Stimulated activated CD8-positive, alpha-beta memory T cell treated with anti-CD3 and anti-CD28 coated beads, Interleukin-2, amount 100 ng/mL, for 1 hour (primary cell): ENCODE data around the gene OMP.

ENCODE experiments used
- DNase-seq, 2 donors: peaks; one replicate each; pipeline ENCODE4 v3.0.0-alpha.2; 2020; ENCODE audit warnings: low read depth in 2 of 2

OMP gene

DNA sequence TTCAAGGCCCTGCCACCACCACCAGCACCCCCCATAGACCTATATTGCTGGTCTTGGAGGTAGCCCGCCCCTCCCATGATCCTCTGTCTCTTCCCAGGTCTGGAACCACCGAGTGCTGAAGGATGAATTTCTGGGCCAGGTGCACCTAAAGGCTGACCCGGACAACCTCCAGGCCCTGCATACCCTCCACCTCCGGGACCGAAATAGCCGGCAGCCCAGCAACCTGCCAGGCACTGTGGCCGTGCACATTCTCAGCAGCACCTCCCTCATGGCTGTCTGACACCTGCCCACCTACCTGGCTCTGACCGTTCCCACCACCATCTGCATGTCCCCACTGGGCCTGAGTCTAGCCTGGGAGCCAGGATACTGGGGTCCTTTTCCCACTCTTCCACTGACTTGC lies 21.0 kb downstream of the OMP start:
- no peak for DNase-seq

DNA sequence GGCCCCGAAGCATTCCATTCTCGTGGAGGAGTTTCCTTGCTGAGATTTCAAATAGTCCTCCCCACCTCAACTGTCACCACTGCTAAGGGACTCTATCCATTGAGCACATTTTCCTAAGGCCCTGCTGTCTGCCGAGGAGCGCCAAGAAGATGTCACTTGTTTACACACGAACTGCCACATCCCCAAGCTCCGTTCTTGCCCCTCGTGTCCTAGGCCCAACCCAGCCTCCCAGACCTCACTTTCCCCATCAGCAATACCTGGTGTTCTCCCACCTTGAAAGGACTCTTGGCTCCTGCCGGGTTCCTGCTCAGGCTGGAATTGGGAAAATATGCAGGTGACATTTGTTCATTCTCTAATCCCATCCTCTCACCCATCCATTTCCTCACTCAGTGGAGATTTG lies 21.4 kb downstream of the OMP start:
- DNase-seq, result no peak

DNA sequence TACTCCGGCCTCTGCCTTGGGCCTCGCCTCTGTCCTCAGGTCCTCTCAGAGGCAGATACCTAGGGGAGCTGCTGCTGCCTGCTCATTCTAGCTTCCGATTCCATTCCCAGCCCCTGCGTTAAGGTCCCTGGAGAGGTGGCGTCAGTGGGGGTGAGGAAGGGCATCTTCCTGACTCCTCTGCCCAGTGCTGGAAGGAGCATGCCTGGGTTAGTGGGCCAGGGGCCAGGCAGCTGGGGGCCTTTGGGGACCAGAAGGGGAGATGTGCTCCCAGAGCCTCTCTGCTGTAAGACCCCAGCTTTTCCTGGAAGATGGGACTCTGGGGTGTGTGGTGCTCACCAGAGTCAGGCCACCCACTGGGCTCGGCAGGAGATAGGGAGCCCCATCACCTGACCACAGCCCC lies 21.8 kb downstream of the OMP start:
- DNase-seq, result no peak

DNA sequence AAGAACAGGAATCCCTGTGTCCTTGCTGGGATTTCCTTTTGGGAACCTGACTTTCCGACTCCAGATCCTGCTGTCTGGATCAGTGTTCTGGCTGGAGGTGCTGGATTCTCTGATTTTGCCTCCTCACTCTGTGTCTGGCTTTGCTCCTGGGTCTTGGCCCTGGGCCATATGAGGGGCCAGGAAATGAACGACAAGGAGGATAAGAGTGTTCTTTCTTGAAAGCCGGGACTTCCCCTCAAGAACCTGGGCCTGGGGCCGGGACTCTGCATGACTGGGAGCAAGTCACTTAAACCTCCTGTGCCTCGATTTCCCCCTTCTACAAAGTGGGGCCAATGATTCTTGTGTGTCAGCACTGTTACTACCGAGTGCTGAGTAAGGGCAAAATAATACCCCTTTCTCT lies 22.6 kb downstream of the OMP start:
- no peak for DNase-seq

DNA sequence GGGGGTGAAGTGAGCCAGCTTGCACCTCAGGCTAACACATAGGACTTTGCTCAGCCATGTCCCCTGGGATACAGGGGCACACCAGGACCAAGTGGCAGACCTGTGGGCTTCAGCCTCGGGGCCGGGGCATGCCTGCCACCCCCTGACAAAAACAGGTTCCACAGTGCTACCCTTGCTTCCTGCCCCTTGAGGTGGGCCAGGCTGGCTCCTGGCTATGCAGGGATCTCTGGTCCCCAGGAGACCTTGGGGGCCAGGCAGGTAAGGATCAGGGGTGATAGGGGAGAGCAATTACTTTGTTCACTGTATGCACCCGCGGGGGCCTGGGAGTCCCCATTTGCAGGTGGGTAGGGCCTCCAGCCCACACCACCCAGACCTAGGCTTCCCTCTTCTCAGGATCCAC lies 23.1 kb downstream of the OMP start:
- no peak for DNase-seq

DNA sequence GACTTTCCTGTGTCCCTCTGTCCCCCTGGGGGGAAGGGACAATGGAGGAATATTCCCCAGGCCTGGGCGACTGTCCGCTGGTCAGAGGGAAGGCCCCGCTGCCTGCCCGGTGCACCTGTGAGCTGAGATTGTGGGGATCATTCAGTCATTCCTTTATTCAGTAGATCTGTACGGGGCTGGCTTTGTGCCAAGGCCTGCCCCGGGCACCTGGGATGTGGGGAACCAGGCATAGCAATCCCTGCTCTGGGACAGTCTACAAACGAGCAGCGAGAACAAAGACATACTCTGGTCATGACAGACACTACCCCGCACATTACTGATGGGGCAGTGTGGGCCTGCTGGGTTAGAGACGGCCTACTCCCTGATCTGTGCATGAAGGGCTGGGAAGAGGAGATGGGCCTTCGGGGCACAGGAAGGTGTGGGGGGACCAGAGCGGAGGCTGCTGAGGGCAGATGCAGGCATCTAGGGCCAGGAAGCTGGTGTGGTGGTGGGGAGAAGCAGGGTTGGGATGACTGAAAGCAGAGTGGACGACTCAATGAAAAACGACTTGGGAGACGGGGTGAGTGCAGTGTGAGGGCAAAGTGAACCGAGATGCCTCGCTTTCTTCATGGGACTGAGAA lies 23.6 kb downstream of the OMP start:
- DNase-seq, result no peak

DNA sequence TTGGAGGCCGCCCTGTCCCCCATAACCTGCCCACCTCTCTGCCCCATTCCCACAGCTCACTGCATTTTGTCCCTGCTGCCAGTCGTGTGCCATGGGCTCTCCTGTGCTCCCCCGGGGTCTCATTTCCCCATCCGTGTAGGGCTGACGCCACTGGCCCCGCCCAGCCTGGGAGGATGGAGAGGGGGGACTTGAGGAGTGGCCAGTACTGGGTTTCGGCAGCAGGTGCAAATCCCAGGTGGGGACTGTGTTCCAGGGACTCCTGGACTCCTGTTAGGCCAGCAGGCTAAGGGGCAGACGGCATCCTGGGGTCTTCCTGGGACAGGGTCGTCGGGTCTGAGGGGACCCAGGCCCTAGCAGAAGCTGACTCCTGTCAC lies 24.2 kb downstream of the OMP start:
- DNase-seq, result no peak

DNA sequence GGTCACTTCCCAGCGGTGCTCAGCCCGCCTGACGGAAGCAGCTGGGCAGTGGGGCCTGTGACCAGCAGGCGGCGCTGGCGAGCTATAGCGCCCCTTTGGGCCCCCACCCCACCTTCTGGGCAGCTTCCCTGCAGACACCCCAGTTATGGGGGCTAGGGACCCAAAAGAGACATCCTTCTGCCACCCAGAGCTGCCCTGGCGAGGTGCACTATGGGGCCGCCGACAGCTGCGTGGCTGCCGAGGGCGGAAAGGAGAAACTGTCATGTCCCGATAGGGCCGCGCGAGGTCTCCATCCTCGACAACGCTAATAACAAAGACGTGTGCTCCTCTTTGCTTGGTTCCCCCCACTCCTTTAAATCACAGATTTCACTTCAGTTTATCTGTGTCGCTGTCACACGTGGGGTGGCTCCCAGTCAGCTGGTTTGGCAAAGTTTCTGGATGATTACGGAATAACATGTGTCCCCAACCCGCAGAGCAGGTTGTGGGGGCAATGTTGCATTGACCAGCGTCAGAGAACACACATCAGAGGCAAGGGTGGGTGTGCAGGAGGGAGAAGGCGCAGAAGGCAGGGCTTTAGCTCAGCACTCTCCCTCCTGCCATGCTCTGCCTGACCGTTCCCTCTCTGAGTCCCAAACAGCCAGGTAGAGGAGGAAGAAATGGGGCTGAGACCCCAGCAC lies 24.7 kb downstream of the OMP start:
- DNase-seq, result peak; percentile 19 to 31

DNA sequence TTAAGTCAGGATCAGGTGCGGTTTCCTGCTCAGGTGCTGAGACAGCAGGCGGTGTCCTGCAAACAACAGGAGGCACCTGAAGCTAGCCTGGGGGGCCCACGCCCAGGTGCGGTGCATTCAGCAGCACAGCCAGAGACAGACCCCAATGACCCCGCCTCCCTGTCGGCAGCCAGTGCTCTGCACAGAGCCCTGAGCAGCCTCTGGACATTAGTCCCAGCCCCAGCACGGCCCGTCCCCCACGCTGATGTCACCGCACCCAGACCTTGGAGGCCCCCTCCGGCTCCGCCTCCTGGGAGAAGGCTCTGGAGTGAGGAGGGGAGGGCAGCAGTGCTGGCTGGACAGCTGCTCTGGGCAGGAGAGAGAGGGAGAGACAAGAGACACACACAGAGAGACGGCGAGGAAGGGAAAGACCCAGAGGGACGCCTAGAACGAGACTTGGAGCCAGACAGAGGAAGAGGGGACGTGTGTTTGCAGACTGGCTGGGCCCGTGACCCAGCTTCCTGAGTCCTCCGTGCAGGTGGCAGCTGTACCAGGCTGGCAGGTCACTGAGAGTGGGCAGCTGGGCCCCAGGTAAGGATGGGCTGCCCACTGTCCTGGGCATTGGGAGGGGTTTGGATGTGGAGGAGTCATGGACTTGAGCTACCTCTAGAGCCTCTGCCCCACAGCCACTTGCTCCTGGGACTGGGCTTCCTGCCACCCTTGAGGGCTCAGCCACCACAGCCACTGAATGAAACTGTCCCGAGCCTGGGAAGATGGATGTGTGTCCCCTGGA lies 25.5 kb downstream of the OMP start, which contains the start of gene MYO7A:
MYO7A (plus strand) TSS at position 327 of the 772 bp plus-strand sequence. CDS start 2,389 bp downstream, outside the sequence.
- no peak for DNase-seq

DNA sequence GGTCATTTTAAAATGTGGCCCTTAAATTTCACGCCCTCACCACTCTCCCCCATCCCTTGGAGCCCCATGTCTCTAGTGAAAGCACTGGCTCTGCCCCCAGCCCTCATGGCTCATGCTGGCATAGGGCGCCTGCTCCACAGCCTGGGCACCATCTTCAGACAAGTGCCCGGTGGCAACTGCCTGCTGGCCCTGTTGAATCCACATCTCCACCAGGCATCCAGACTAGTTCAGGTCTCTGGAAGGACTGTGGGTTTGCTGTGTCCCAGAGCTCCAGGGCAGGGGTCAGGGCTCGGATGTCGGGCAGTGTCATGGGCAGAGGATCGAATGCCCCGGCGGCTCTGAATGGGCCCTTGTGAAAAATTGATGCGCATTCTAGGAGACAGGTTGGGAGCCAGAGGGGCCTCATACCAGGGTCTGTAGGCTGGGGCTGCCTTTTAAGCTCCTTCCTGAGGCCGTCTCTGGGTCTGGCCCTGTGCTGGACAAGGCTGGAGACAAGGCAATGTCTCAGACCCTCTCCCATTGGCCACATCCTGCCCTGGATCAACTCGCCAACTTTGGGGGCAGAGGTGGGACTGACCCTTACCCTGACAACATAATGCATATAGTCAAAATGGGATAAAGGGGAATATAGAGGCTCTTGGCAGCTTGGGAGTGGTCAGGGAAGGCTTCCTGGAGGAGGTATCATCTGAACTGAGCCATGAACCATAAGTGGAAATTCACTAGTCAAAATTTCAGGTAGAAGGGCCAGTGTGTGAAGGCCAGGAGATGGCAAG lies 26.6 kb downstream of the OMP start:
- DNase-seq, result no peak

DNA sequence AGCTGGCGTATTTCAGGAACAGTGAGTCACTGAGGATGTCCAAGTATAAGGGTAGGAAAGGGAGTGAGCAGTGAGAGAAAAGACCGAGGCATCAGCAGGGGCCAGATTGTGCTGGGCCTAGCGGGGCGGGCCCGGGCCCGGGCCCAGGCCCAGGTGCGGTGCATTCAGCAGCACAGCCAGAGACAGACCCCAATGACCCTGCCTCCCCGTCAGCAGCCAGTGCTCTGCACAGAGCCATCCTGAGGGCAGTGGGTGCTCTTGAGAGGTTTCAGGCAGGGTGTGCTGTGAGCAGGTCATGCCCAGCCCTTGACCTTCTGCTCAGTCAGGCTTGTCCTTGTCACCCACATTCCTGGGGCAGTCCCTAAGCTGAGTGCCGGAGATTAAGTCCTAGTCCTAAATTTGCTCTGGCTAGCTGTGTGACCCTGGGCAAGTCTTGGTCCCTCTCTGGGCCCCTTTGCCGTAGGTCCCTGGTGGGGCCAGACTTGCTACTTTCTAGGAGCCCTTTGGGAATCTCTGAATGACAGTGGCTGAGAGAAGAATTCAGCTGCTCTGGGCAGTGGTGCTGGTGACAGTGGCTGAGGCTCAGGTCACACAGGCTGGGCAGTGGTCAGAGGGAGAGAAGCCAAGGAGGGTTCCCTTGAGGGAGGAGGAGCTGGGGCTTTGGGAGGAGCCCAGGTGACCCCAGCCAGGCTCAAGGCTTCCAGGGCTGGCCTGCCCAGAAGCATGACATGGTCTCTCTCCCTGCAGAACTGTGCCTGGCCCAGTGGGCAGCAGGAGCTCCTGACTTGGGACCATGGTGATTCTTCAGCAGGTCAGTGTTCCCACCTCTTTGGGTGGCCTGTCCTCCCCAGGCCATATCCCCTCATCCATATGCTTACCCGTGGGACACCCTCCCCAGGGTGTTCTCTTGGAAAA lies 27.5 kb downstream of the OMP start:
- DNase-seq, result no peak

DNA sequence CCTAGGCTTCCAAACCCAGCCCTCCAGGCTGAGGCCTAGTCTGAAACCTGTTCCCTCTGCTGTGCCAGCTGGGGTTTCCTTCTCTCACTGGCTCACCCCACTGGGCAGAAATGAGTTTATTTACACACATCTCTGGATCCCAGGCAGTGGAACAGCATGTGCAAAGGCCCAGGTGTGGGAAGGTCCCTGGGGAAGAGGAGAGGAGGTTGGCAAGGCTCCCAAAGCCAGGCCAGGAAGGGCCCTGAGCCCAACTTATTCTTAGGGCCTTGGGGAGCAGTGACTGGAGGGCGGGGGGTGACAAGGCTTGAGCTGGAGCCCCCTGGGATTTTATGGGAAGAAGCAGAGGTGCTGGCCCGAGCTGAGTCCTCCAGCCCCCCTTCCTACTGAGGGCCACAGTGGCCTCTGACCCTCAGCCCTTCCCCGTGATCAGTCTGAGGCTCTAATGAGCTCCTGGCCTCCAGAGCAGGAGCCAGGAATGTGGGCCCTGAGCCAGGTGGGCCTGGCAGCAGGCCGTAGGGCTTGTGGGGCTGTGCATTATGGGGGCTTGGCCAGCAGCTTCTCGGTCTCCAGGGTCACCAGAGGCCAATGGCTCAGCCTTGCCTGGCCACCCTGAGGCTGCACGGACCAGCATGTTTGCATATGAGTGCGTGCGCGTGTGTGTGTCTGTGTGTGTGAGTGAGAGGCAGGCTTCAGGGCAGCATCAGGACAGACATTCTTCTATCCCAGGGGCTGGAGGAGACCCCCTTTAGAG lies 28.3 kb downstream of the OMP start:
- DNase-seq, result no peak

DNA sequence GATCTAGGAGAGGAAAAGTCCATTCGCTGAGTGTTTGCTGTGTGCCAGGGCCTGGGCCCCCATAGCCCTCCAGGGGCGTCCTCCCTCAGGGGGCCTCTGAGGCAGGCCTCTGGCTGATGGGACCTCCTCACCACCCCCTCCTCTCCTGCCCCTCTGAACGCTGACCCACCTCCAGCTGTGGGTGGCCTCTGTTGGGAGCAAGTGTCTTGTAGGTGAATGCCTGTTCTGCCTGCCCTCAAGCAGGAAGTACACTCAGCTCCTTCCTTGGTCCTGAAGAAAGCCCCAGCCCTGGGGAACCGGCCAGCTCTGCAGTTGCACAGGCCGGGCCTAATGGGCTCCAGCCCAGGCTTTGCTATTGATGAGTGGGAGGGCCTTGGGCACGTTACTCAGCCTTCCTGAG lies 28.9 kb downstream of the OMP start:
- DNase-seq, result no peak

DNA sequence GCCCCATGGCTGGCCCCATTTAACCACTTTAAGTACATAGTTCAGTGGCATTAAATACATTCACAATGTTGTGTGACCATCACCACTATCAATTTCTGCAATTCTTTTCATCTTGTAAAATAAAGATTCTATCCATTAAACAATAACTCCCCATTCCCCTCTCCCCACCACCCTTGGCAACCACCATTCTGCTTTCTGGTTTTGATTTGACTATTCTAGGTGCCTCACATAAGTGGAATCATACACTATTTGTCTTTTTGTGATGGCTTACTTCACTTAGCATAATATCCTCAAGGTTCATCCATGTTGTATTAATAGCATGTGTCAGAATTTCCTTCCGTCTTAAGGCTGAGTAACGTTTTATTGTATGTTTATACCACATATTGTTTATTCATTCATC lies 32.4 kb downstream of the OMP start:
- DNase-seq, result no peak

DNA sequence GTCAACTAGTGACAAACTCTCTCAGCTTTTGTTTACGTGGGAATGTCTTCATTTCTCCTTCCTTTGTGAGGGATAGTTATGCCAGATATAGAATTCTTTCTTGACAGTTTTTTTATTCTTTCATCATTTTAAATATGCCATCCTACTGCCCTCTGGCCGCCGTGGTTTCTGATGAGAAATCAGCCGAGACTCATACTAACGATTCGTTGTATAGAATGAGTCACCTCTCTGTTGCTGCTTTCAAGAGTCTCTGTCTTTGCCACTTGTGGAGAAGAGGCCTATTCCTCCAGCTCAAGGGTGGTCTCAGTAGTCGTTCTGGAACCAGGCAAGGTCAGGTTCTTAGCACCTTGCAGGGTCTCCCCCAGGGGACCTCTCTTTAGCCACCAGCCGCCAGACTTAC lies 33.4 kb downstream of the OMP start:
- no peak for DNase-seq

DNA sequence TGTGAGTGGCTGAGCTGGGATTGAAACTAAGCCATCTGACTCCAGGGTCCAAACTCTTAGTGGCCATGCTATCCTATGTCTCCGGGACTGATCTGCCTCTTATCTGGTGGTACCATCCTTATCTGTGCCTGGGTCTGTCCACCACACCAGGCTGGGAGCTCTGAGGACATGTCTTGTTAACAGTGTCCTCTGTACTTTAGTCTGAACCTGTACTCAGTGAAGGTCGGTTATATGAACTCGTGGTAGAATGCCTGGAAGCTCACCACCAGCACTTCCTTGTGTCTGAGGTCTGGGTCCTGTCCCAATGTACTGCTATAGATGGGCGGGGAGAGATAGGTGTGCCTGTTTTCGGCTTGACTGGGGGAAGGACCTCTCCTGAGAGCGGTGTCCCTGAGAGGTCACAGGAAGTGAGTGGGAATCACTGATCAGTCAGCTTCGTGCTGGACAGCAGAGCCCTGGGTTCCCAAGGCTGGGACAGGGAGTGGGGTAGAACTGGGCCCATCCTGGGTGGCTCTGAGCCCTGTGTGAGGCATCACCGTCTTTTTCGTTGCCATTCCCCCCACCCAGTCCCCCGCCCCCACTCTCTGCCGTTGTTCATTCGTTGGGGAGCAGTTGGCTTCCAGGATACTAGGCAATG lies 34.3 kb downstream of the OMP start:
- no peak for DNase-seq

DNA sequence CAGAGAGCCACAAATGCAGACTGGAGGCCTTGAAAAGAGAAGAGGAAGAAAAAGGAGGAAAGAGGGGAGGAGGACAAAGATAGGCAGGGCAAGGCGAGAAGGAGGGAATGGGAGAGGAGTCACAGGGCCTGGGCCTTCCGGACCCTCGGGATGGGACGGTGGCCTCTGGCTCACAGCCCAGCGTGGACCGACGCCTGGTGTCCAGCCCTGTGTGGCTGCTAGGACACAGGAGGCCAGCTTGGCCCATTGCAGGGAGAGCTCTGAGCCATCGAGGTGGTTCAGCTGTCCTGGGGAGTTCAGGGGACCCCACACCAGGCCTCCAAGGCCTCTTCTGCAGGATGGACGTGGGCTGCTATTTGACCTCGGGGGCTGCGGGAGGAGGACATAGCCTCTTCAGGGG lies 34.8 kb downstream of the OMP start:
- no peak for DNase-seq

DNA sequence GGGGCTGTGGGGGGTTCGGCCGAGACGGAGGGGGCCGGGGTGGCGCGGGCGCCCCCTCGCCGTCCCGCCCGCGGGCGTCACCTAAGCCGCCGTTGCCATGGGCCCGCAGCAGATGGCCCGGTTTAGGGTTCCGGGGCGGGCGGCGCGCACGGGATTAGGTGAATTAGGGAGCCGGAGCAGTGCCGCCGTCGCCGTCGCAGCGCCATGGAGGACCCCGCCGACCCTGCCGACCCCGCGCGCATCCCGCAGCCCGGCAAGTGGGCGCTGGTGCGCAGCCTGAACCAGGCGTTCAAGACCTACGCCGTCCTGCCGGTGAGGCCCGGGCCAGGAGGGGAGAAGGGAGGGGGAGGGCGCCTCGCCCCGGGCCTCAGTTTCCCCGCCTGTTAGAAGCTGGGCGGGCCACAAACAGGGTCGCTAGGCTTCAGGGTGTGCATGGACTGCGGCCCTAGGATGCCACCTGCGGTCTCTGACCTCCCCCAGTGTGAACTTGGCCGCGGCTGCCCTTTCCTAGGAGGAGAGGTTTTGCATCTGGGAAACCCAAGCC lies 35.5 kb downstream of the OMP start:
- DNase-seq, result no peak

DNA sequence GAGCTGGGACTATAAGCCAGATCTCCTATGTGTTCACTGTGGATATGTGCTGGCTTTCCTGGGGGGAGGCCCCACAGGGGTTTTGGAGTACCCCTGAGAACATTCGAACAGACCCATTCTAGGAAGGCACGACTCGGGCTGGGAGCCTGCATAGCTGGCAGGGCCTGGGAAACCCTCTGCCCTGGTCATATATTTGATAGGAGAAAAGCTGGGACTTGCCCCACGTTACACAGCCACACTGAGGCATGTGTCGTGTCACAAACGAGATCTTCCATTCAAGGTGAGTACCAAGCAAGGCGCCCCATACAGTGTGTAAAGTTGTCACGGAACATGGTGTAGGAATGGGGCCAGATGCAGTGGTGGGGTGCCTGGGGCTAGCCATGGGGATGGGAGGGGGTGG lies 36.6 kb downstream of the OMP start:
- no peak for DNase-seq
